A549 (cell line): Measurements from ENCODE around the gene RAPGEF5. TPM values are rescaled to one million over a fixed set of nuclear protein-coding genes. Genes with fewer than 3 reads are reported as not detected.

Experiments used
- ATAC-seq, 2 experiments: fragments of 200-7000 bp in 1 of 2; fragments of >200 bp in 1 of 2; cut with Nextera tagmentation in 1 of 2; cut with Tn5 transposase in 1 of 2; 3 replicates each; pipeline versions ENCODE4 v1.8.0 to v1.9.1; 2018 to 2020; ENCODE audit warnings: mild to moderate bottlenecking in 1 of 2, moderate library complexity in 1 of 2
- CTCF ChIA-PET: fragments of 300-600 bp; sonication (Branson Sonifier 250); formaldehyde crosslinking; extraction: SDS; loops from one replicate; lab custom pipeline; 2021; ENCODE audit warnings: antibody characterized with exemption, inconsistent platforms; lab: Yijun Ruan, JAX
- POLR2A ChIA-PET: fragments of 350-600 bp; formaldehyde crosslinking; extraction: SDS; loops from one replicate; lab custom pipeline; 2021; ENCODE audit warnings: antibody characterized with exemption, inconsistent platforms; lab: Yijun Ruan, JAX
- DNase-seq, 2 experiments: peaks; one replicate each; pipeline versions ENCODE4 v3.0.0 to v3.0.0-alpha.2; 2011 to 2016; ENCODE audit warnings: low read depth in 1 of 2, low spot score in 1 of 2
- FAIRE-seq: peaks from 2 replicates; lab custom pipeline; 2011; peaks lifted over from hg19 to GRCh38; lab: Jason Lieb, UNC
- H3K27ac ChIP-seq, 2 experiments: fragments of >200 bp; sonication (Bioruptor Twin); formaldehyde crosslinking; 3 replicates each; pipeline ENCODE4 v1.5.1; 2016 to 2017
- H3K4me1 ChIP-seq: fragments of >200 bp; sonication (Bioruptor Twin); formaldehyde crosslinking; 3 replicates; pipeline ENCODE4 v1.6.1; 2016
- H3K4me2 ChIP-seq: fragments of >200 bp; sonication (Bioruptor Twin); formaldehyde crosslinking; 3 replicates; pipeline ENCODE4 v1.6.1; 2016
- H3K4me3 ChIP-seq: fragments of >200 bp; sonication (Bioruptor Twin); formaldehyde crosslinking; 3 replicates; pipeline ENCODE4 v1.5.1; 2016
- H3K9me3 ChIP-seq: fragments of >200 bp; sonication (Bioruptor Twin); formaldehyde crosslinking; 3 replicates; pipeline ENCODE4 v1.6.1; 2016
- CBX8 ChIP-seq: fragments of 200-600 bp; sonication (generic); IDR thresholded peaks from 2 replicates; pipeline ENCODE4 v1.6.1; 2016
- CEBPB ChIP-seq, 2 experiments: fragments of >200 bp in 1 of 2; sonication (Bioruptor Twin) in 1 of 2; formaldehyde crosslinking in 1 of 2; IDR thresholded peaks; 2 replicates each; pipeline ENCODE4 v1.6.1; 2012 to 2016
- CHD4 ChIP-seq: fragments of 200-600 bp; sonication (generic); IDR thresholded peaks from 2 replicates; pipeline ENCODE4 v1.6.1; 2016; ENCODE audit warnings: antibody characterized with exemption, mild to moderate bottlenecking, borderline replicate concordance
- EHMT2 ChIP-seq: fragments of 200-600 bp; sonication (generic); IDR thresholded peaks from 2 replicates; pipeline ENCODE4 v1.6.1; 2016; ENCODE audit warnings: antibody characterized with exemption, low read depth, mild to moderate bottlenecking, moderate library complexity
- ELK1 ChIP-seq: fragments of 150-350 bp; IDR thresholded peaks from 2 replicates; pipeline ENCODE4 v1.6.1; 2014; ENCODE audit warnings: low read depth, mild to moderate bottlenecking, low read length
- FOSL2 ChIP-seq, 2 experiments: fragments of 450-650 bp in 1 of 2; fragments of >200 bp in 1 of 2; sonication (Bioruptor Twin) in 1 of 2; formaldehyde crosslinking; IDR thresholded peaks; 2 replicates each; pipeline versions ENCODE4 v1.5.0 to v1.6.1; 2016 to 2020; ENCODE audit warnings: mild to moderate bottlenecking in 1 of 2, moderate library complexity in 1 of 2
- GATA3 ChIP-seq: IDR thresholded peaks from 2 replicates; pipeline ENCODE4 v1.6.1; 2012; ENCODE audit warnings: borderline replicate concordance
- HEYL ChIP-seq: fragments of 250-450 bp; sonication (Bioruptor Pico); IDR thresholded peaks from 2 replicates; pipeline ENCODE4 v1.8.0; 2021; ENCODE audit warnings: mild to moderate bottlenecking, moderate library complexity
- HOXB5 ChIP-seq: fragments of 250-450 bp; sonication (Bioruptor Pico); IDR thresholded peaks from 2 replicates; pipeline ENCODE4 v1.5.0; 2020; ENCODE audit warnings: mild to moderate bottlenecking, moderate library complexity
- JUN ChIP-seq, 2 experiments: fragments of >200 bp; sonication (Bioruptor Twin); formaldehyde crosslinking; IDR thresholded peaks; 2 replicates in 1 of 2; 3 replicates in 1 of 2; pipeline ENCODE4 v1.6.1; 2016 to 2017
- KDM5A ChIP-seq: fragments of 200-600 bp; sonication (generic); IDR thresholded peaks from 2 replicates; pipeline ENCODE4 v1.6.1; 2016; ENCODE audit warnings: antibody characterized with exemption, mild to moderate bottlenecking
- NPAS2 ChIP-seq: fragments of 250-450 bp; sonication (Bioruptor Pico); IDR thresholded peaks from 2 replicates; pipeline ENCODE4 v1.8.0; 2022; ENCODE audit warnings: mild to moderate bottlenecking, moderate library complexity, borderline replicate concordance
- POLR2A ChIP-seq: IDR thresholded peaks from 2 replicates; pipeline ENCODE4 v1.6.1; 2012; ENCODE audit warnings: mild to moderate bottlenecking, low read length
- RAD21 ChIP-seq, 2 experiments: fragments of >200 bp in 1 of 2; sonication (Bioruptor Twin) in 1 of 2; formaldehyde crosslinking in 1 of 2; IDR thresholded peaks in 1 of 2; conservative IDR thresholded peaks in 1 of 2; 2 replicates in 1 of 2; 3 replicates in 1 of 2; pipeline ENCODE4 v1.6.1; 2012 to 2018; ENCODE audit warnings: inconsistent platforms in 1 of 2
- RARB ChIP-seq: fragments of 250-450 bp; sonication (Bioruptor Pico); IDR thresholded peaks from 2 replicates; pipeline ENCODE4 v1.8.0; 2021; ENCODE audit warnings: mild to moderate bottlenecking, moderate library complexity
- REST ChIP-seq: fragments of 200-600 bp; sonication (generic); IDR thresholded peaks from 2 replicates; pipeline ENCODE4 v1.6.1; 2016; ENCODE audit warnings: antibody characterized with exemption, mild to moderate bottlenecking, moderate library complexity
- RFX5 ChIP-seq: fragments of 450-650 bp; IDR thresholded peaks from 2 replicates; pipeline ENCODE4 v1.7.1; 2014; ENCODE audit warnings: antibody characterized with exemption, mild to moderate bottlenecking, moderate library complexity
- SREBF2 ChIP-seq: fragments of 450-650 bp; IDR thresholded peaks from 2 replicates; pipeline ENCODE4 v1.6.1; 2014; ENCODE audit warnings: mild to moderate bottlenecking, moderate library complexity
- TFCP2L1 ChIP-seq: fragments of 250-450 bp; sonication (Bioruptor Pico); IDR thresholded peaks from 2 replicates; pipeline ENCODE4 v1.5.0; 2021; ENCODE audit warnings: mild to moderate bottlenecking
- WGBS: methylation state at CpG from one replicate; pipeline ENCODE4 v1.1.6; 2017; ENCODE audit errors: missing lambda C conversion rate; 5-methylcytosine and 5-hydroxymethylcytosine counted together
- polyA plus RNA-seq, 4 experiments: library from polyadenylated mRNA; depleted of rRNA in 3 of 4; stranded (reverse); fragments of >200 nt; fragmentation: RNase III in 1 of 4; extraction: RNeasy Plus Mini Kit Qiagen cat#74134 plus additional on column Dnase treatment in 1 of 4; gene quantifications; 2 replicates in 3 of 4; 3 replicates in 1 of 4; pipeline ENCODE4 v1.2.3, GENCODE V29; 2011 to 2017
- TF ChIP-seq, protein P1 (sequence below): fragments of 450-650 bp; IDR thresholded peaks from 2 replicates; pipeline ENCODE4 v1.6.1; 2014; ENCODE audit warnings: antibody characterized with exemption

Gene RAPGEF5
- polyA plus RNA-seq, 2 of the 4 experiments (the other 2 are of a cell fraction), result 0.03 to 0.14 TPM

GRCh38 chr7:22372863-22373262 is 15.9 kb upstream of the RAPGEF5 start:
- H3K27ac ChIP-seq, result no peak overlapping the region
- no peaks in the 10 kb centered on the region for H3K4me1 ChIP-seq
- ATAC-seq, result no peak
- no peak for FAIRE-seq
- H3K4me3 ChIP-seq, result no peak overlapping the region
- WGBS, result 15% methylated on average over 6 of the region's 6 CpGs
- no peak for TF ChIP-seq EHMT2
- TF ChIP-seq NPAS2 (CRISPR knock-in tag), result no peak
- no peak for TF ChIP-seq SREBF2
- TF ChIP-seq RFX5, result no peak
- no peak for TF ChIP-seq HEYL (CRISPR knock-in tag)
- no peak for TF ChIP-seq FOSL2 (IDR thresholded peaks at IDR 0.05)
- no peak for TF ChIP-seq FOSL2 (CRISPR knock-in tag; IDR thresholded peaks at IDR 0.05)
- no peak for TF ChIP-seq POLR2A
- no peak for TF ChIP-seq CEBPB (IDR thresholded peaks at IDR 0.05)
- TF ChIP-seq ELK1, result no peak
- TF ChIP-seq CBX8, result no peak
- TF ChIP-seq GATA3, result no peak
- TF ChIP-seq RARB (CRISPR knock-in tag), result no peak
- no peak for TF ChIP-seq CHD4
- no peak for TF ChIP-seq TFCP2L1
- TF ChIP-seq RAD21 (conservative IDR thresholded peaks at IDR 0.05 in 1 of 2, IDR thresholded peaks at IDR 0.05 in 1 of 2), result no peak
- no peak for TF ChIP-seq JUN (IDR thresholded peaks at IDR 0.05)
- TF ChIP-seq, protein P1, sequence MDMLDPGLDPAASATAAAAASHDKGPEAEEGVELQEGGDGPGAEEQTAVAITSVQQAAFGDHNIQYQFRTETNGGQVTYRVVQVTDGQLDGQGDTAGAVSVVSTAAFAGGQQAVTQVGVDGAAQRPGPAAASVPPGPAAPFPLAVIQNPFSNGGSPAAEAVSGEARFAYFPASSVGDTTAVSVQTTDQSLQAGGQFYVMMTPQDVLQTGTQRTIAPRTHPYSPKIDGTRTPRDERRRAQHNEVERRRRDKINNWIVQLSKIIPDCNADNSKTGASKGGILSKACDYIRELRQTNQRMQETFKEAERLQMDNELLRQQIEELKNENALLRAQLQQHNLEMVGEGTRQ, result no peak
- TF ChIP-seq REST, result no peak
- no peaks in the 10 kb centered on the region for H3K9me3 ChIP-seq
- CTCF ChIA-PET, result interaction anchor here (0.7 to 1.2 kb wide), 2 partner anchors 10 to 26 kb away, joined by 3 read pairs; no protein-coding TSS in a partner anchor
- no peak overlapping the region for H3K4me2 ChIP-seq
- POLR2A ChIA-PET, result no interaction called here
- no peak for DNase-seq

DNA sequence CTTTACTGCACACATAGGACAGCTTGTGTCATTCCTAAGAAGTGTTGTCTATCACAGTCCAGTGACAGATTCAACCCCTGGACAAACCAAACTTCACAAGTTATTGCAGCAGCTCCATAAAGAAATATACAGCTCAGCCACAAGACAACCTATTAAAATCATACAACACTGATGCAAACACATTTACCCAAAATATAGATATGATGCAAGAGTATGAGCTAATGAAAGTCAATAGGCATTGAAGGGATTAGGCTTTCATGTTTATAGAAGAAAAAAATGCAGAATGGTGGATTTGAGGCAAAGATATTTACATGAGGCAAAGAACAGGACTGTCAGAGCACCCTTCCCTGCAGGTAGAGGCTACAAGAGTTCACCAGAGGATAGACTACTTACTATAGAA is 14.9 kb upstream of the RAPGEF5 start:
- FAIRE-seq, result no peak
- Histone ChIP-seq H3K4me1 (no peaks in the 10 kb centered on the region), H3K9me3 (no peaks in the 10 kb centered on the region), H3K4me3 (no peak overlapping the region), H3K27ac (no peak overlapping the region), H3K4me2 (no peak overlapping the region)
- no peak for ATAC-seq
- ChIA-PET POLR2A (no interaction called here), CTCF (interaction anchor here (0.5 to 1.1 kb wide), 2 partner anchors 54 to 147 kb away, joined by 3 to 5 read pairs; no protein-coding TSS in a partner anchor)
- TF ChIP-seq KDM5A (no peak), HOXB5 (CRISPR knock-in tag) (no peak)
- TF ChIP-seq, protein P1, result no peak
- DNase-seq, result no peak
